Measurements from ENCODE around the gene MOV10L1.

MOV10L1 gene

DNA sequence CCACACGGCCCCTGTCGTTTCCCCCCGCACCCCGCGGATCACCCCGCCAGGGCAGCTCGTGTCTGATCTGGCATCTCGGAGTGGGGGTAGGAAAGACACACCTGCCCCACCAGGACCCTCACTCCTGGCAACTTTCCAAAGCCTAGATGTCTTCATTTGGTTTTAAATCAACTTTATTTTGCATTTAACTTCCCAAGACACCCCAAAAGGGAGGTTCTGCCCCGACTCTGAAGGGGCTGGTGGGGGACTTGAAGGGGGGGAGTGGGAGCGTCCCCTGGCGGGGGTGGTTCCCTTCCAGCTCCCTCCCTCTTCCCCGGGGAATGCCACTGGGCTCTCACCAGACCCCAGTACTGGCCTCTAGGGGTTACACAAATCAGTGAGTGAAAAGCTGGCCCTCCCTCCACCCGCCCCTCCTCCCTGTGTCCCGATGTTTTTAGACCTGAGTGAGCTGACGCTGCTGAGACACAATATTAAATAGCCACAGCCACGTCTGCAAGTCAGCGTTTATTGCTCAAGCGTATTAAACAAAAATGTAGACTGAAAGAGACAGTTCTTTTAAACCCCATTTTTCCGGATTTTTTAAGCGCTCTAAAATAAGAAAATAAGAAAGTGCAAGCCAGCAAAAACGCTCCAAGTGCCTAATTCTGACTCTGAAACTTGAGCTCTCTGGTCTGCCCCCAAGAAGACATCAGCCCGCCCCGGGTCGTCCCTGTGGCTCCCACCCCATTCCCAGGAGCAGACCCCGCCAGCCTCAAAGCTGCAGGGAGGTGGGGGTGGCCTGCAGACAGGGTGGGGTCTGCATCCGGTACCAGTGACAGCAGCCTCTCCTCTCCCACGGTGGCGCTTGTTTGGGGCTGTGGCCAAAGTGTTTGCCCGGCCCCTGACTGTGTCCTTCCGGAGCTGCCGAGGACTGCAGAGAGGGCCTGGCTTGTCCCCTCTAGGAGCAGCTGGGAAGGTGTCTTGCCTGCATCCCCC, 30.6 kb upstream of the MOV10L1 start:
- no peak for DNase-seq (ENCODE audit: low read depth)

DNA sequence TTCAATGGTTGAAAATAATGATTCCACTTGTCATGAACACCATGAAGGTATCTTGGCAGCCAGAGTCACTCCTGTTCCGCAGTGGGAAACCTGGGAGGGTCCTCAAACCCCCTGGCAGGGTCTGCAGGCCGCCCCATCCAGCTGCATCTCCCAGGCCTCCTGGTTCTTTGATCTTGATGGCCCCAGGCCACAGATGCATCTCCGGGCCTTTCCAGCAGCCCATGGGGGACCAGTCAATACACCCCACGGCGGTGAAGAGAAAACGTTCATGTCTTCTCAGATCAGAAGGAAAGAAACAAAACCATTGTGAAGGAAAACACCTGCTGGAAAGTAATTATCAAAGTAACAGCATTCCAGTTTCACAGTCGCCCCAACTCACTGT, 29.9 kb upstream of the MOV10L1 start:
- no peak for DNase-seq (ENCODE audit: low read depth)

- no peak for DNase-seq (ENCODE audit: low read depth)
Observed at GRCh38 chr22:50060441-50061140, 29.2 kb upstream of the MOV10L1 start.

DNA sequence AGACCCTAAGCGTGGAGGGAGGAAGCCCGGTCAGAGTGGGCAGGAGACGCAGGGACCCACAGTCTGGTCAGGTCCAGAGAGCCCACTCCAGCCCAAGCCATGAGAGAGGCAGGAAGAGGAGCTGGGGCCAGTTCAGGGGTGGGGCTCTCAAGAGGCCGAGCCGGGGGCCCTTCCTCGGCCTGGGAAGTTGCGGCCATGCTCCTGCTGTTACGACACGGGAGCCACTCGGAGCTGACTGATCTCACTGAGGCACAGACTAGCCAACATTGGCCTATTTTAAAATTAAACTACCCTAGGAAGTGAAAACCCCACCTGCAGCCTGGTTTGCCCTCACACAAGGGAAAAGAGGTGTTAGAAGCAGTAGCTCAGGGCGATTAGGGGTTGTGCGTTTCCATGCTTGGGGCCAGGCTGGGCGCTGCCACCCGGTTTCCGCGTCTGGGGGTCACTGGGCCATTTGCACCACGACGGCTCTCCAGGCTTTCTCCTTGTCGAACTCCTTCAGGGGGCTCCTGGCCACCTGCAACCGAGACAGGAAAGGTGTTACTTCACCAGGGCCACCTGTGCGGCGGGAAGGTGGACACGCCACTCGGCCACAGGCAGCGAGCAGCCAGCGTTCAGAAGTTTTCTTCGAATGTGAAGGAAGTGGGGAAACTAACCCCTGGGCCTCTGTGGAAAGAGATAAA, 28.5 kb upstream of the MOV10L1 start:
- DNase-seq (ENCODE audit: low read depth), result no peak

GRCh38 chr22:50061824-50062355, 27.9 kb upstream of the MOV10L1 start:
- no peak for DNase-seq (ENCODE audit: low read depth)

DNA sequence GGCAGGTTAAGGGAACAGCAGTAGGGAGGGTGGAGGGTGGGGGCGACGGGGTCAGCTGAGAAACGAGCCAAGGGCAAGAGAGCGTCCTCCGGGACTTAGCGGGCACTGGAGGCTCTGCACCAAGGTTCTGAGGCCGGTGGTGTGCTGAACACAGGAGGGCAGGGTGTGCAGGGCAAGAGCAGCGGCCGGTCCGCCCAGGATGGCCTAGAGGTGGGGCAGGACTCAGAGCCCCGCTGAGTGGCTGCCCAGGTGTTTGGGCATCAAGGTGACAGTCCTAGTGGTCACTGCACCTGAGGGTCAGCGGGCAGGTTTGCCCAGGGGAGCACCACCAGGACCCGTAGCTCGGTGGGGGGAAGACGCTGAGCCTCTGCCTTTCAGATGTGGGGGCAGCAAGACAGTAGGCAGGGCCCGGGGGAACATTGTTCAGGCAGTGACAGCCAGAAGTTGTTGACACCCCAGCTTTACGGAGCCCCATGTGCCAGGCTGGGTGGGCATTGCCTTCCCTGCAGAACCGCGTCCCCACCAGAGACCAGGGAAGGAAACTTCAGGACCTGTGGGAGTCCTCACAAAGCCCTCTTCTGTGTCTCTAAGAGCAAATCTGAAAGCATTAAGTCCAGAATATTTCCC, 27.2 kb upstream of the MOV10L1 start:
- no peak for DNase-seq (ENCODE audit: low read depth)

- no peak for DNase-seq (ENCODE audit: low read depth)
Observed at GRCh38 chr22:50063589-50064393, 26.0 kb upstream of the MOV10L1 start.

GRCh38 chr22:50064453-50064852, 25.4 kb upstream of the MOV10L1 start:
- no peak for DNase-seq (ENCODE audit: low read depth)

GRCh38 chr22:50067244-50067643, 22.6 kb upstream of the MOV10L1 start:
- no peak for DNase-seq (ENCODE audit: low read depth)

- no peak for DNase-seq (ENCODE audit: low read depth)
Observed at GRCh38 chr22:50068096-50068495, 21.7 kb upstream of the MOV10L1 start.

DNA sequence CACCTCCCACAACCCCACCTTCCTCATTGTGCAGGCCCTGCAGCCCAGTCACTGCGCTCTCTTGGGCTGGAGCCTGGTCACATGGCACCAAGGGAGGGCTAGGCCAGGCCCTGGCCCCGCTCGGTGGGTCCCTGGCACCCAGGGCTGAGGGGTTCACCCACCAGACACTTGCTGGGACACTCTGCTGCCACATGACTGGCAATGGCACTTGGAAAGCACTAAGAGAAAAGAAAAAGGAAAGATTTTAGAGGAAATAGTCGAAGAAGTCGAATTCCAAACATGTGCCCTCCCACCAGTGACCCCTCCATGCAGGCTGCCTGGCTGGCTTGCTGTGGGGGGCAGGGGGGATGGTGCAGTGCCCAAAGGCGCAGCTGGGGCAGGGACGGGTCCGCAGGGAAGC, 19.4 kb upstream of the MOV10L1 start:
- DNase-seq (ENCODE audit: low read depth), result no peak

DNA sequence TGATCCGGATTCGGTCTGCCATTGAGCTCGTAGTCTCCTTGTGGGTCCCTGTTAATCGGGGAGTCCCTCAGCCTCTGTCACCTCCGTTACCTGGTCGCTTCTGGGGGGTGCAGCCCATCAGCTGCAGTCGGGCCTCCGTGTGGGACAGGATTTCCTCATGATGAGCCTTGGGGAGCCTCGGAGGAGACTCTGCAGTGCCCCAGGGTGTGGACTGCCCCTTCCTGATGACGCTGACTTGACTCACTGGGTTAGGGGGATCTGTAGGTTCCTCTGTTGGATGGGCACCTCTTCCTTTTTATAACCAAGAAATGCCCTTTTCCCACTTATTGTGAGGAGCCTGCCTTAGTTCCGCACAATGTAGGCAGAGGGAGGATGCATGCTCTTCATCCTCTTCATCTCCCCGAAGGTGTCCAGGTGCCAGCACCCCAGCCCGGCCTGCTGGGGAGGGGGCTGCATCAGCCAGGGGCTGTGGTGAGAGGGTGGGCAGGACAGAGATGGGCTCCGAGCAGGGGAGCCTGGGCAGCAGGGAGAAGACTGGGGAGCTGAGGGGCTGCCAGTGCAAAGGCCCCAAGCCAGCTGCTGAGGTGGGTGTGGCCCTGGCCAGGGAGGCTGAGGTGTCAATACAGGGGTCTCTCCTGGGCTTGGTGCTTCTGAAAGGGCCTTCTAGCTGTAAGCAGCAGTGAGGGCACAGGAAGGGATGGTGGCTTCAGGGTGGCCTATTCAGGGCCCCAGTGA, 18.2 kb upstream of the MOV10L1 start:
- no peak for DNase-seq (ENCODE audit: low read depth)

DNA sequence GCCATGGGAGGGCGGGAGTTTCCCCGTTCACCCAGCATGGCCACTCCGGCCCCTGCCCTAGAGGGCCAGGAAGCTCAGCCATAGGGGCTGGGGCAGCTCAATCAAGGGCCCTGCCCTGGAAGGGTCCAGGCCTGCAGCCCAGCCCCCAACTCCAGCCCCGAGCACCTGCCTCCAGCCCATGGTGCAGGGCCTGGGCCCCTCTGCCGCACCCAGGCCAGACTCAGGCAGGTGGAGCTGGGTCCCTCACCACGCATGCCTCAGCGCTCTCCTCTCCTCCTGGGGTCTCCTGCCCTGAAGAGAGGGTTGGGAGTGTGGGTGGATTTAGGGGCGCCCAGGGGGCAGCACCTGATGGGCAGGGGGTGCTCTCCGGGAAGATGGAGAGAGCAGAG, 17.6 kb upstream of the MOV10L1 start:
- no peak for DNase-seq (ENCODE audit: low read depth)

DNA sequence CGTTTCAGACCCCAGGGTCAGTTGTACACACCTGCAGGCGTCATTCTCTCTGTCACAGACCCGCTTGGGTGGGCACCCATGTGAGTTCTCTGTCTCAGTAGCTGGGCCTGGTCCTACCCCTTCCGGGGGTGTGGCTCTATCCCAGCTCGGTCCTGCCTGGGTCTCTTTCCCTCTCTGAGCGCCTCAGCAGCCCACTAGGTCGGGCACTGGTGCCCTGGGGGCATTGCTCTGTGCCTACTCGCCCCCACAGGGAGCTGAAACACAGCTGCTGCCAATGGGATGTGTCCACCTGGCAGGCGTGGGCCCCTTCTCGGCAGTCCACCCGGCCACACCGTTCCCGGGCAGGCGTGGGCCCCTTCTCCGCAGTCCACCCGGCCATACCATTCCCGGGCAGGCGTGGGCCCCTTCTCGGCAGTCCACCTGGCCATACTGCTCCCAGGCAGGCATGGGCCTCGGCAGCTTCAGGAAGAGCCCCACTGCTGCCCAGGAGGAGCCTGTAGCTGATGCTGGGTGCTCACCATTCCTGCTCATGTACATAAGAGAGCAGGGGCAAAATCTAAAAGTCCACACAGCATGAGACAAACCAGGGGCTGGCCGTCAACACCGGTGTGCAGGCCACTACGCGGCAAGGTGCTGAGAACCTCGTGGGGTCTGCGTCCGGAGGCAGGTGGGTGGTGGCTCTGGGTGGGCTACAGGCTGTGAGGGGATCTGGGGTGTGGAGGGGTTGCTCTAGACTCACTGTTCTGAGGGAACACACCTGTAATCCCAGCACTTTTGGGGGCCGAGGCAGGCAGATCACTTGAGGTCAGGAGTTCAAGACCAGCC, 16.9 kb upstream of the MOV10L1 start:
- DNase-seq (ENCODE audit: low read depth), result no peak

GRCh38 chr22:50074056-50074455, 15.8 kb upstream of the MOV10L1 start:
- no peak for DNase-seq (ENCODE audit: low read depth)

GRCh38 chr22:50074551-50075530, 15.0 kb upstream of the MOV10L1 start:
- DNase-seq (ENCODE audit: low read depth), result no peak

- DNase-seq (ENCODE audit: low read depth), result no peak
Observed at GRCh38 chr22:50076646-50077535, 12.9 kb upstream of the MOV10L1 start.
